GM12865 (cell line): ENCODE results near the gene MPRIP.

Experiments
- DNase-seq: peaks from one replicate; pipeline ENCODE4 v3.0.0; 2010; ENCODE audit warnings: low read depth
- H3K4me3 ChIP-seq: 2 replicates; pipeline ENCODE4 v1.5.1; 2011; ENCODE audit warnings: mild to moderate bottlenecking, low read depth, low read length, control low read depth
- TF ChIP-seq, protein P1 (sequence below): IDR thresholded peaks from 2 replicates; pipeline ENCODE4 v1.5.1; 2011; ENCODE audit warnings: low read length, control low read depth, low read depth, inconsistent platforms; ENCODE audit not compliant: insufficient read depth; ENCODE audit errors: missing control alignments

MPRIP gene

DNA sequence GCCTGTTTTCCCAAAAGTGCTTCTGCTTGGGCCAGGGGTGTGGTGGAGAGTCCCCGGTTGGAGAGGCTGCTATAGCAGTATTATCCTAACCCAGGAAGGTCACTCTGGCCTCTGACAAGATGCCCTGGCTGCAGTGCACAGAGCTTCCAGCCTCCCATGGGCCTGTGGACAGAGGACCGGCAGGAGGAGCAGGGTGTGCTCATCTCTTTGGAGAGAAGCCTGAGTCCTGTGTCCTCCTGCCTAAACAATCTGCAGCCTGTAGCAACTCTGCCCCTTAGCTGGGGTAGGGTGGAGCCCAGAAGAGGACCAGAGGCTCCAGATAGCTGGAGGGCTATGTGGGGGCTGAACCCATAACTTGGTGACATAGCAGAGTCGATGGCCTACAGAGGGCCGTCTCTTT lies 78.0 kb downstream of the MPRIP start:
- H3K4me3 ChIP-seq, result no peak overlapping the region
- TF ChIP-seq, protein P1, sequence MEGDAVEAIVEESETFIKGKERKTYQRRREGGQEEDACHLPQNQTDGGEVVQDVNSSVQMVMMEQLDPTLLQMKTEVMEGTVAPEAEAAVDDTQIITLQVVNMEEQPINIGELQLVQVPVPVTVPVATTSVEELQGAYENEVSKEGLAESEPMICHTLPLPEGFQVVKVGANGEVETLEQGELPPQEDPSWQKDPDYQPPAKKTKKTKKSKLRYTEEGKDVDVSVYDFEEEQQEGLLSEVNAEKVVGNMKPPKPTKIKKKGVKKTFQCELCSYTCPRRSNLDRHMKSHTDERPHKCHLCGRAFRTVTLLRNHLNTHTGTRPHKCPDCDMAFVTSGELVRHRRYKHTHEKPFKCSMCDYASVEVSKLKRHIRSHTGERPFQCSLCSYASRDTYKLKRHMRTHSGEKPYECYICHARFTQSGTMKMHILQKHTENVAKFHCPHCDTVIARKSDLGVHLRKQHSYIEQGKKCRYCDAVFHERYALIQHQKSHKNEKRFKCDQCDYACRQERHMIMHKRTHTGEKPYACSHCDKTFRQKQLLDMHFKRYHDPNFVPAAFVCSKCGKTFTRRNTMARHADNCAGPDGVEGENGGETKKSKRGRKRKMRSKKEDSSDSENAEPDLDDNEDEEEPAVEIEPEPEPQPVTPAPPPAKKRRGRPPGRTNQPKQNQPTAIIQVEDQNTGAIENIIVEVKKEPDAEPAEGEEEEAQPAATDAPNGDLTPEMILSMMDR, result no peak
- DNase-seq, result no peak

DNA sequence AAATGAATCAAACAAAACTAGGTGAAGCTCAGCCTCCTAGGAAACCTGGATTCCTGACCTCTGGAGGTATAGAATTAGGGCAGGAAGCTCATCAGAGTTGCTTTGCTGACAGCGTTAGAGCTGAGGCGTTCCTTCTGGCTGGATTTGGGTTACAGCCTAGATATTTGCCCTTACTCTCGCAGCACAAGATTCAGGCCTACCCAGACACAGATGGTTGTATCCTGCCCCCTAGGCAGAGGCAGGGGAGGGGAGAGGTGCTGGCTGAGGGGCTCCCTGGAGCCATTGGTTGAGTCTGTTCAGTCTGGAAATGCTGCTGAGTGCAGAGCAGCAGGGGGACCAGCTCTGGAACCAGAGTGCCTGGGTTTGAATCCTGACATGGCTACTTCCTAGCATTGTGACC lies 78.4 kb downstream of the MPRIP start:
- TF ChIP-seq, protein P1, result no peak
- no peak overlapping the region for H3K4me3 ChIP-seq
- no peak for DNase-seq

DNA sequence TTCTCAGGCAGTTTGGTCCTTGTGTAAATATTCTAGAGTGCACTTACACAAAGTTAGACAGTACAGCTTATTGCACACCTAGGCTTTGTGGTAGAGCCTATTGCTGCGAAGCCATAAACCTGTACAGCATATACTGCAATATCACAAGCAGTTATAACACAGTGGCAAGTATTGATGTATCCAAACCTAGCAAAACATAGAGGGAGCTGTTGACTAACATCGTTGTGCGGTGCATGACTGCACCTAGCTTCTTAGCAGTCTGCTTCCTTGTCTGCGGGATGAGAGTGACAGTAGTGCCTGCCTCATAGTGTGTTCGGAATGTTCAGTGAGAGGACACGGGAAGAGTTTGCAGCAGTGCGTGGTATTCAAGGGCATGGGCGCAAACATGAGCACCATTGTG lies 78.9 kb downstream of the MPRIP start:
- DNase-seq, result no peak
- TF ChIP-seq, protein P1, result no peak

DNA sequence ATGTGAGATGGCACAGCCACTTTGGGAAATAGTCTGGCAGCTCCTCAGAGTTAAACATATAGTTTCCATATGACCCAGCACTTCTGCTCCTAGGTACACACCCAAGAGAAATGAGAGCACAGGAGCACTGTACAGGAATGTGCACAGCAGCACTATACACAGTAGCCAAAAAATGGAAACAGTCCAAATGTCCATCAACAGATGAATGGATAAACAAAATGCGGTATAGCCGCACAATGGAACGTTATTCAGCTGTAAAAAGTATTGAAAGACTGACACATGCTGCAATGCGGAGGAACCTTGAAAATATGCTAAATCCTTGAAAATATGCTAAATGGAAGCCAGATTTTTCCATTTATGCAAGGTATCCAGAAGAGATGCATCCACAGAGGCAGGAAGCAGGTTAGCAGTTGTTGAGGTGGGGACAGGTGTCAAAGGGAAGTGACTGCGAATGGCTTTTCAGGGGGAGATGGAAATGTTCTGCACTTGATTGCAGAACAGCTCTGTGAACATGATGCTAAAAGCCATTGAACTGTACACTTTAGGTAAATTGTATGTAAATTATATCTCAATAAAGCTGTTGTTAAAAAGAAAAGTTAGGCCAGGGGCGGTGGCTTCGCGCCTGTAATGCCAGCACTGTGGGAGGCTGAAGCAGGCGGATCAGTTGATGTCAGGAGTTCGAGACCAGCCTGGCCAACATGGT lies 80.7 kb downstream of the MPRIP start:
- H3K4me3 ChIP-seq, result no peak overlapping the region
- DNase-seq, result no peak
- TF ChIP-seq, protein P1, result no peak

More for the DNA sequence above, 78.9 kb downstream of the MPRIP start:
- no peak overlapping the region for H3K4me3 ChIP-seq

DNA sequence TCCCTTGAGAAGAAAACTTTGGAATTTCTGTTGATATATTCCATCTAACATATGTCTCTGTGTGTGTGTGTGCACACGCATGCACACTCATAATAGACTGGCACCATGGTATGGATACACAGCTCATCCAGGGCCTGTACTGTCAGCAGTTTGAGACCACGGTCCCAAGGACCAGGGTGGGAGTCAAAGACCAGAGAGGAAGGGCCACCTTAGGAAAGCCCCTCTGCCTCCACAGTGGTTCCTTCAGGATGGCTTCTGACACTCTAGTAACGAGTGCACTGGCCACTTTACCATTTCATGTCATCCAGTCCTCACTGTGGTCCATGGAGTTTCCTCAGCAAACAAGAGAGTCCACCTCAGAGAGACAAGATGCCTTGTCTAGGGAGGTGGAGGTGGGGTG lies 82.1 kb downstream of the MPRIP start:
- no peak for DNase-seq
- H3K4me3 ChIP-seq, result no peak overlapping the region
- TF ChIP-seq, protein P1, result no peak

DNA sequence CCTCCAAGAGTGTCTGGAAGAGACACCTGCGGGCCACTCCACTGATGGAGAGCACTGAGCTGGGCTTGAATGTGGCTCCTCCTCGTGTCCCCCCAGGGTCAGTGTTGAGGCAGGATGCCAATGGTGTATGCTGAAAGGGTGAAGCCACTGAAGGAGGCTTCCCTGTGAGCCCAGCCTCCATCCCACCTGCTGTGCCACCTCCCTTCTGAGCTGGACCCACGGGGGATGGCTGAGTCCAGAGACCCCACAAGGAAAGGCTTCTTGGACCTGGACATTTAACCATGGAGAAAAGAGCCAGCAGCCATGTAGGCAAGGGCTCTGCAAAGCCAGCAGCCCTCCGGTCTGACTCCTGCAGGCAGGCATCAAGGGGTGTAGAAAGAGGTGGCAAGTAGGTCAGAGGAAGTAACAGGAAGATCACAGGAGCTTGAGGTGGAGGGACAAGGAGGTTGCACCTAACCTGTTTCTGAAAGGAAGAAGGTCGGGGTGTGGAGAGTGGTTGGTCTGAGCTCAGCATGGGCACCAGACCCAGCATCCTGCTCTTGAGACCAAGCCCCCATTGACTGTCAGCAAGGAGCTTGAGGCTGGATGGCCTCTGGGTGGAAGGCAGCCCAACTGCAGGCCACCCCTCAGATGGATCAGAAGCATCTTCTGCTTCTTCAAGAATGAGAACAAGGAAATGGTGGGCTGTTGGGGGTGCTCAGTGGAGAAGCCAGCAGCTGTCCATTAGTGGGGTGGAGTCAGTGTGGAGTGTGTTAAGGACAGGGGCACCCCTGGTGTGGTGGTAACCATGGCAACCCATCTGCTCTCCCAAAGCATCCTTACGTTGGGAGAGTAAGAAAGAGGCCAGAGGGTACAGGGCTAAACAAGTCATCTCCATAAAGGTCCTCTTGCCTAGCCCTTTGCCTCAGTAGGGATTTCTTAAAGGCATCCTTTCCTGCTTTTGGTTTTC lies 83.2 kb downstream of the MPRIP start:
- DNase-seq, result peak; percentile 20
- TF ChIP-seq, protein P1, result no peak
- H3K4me3 ChIP-seq, result no peak overlapping the region
